Epidermal melanocyte (primary cell): ENCODE data around the gene CCDC154.
"Not testable (repeated sequence)": the region's sequence is repeated elsewhere in the genome, so short reads cannot be mapped to it uniquely, and the experiment has no call there.

Experiments used
- DNase-seq: peaks from one replicate; pipeline ENCODE4 v3.0.0; 2011; ENCODE audit warnings: low spot score; ENCODE audit not compliant: insufficient read length

The CCDC154 gene

GRCh38 chr16:1455190-1456171 lies 11.1 kb upstream of the CCDC154 start:
- DNase-seq: no peak

DNA sequence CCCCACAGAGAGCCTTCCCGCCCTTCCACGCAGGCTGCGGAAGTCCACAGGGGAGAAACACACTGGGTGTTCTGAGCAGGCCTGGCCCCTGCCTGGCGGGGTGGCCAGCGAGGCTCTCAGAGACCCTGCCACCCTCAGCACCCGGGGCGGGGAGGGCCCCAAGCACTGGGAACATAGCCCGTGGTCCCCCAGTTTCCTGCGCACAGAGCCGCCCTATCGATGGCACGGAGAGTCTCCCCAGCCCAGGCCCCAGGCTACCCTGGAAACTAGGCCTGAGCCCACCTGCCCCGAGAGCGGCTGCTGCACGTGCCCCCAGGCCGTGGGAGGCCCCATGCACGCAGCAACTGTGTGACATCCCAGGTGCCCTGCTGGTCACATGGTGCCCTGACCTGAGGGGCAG lies 10.2 kb upstream of the CCDC154 start:
- no peak for DNase-seq

- DNase-seq: no peak
These were observed 9.0 kb upstream of the CCDC154 start for GRCh38 chr16:1453316-1453715.

- no peak for DNase-seq
These were observed 8.2 kb upstream of the CCDC154 start for GRCh38 chr16:1452530-1452929.

DNA sequence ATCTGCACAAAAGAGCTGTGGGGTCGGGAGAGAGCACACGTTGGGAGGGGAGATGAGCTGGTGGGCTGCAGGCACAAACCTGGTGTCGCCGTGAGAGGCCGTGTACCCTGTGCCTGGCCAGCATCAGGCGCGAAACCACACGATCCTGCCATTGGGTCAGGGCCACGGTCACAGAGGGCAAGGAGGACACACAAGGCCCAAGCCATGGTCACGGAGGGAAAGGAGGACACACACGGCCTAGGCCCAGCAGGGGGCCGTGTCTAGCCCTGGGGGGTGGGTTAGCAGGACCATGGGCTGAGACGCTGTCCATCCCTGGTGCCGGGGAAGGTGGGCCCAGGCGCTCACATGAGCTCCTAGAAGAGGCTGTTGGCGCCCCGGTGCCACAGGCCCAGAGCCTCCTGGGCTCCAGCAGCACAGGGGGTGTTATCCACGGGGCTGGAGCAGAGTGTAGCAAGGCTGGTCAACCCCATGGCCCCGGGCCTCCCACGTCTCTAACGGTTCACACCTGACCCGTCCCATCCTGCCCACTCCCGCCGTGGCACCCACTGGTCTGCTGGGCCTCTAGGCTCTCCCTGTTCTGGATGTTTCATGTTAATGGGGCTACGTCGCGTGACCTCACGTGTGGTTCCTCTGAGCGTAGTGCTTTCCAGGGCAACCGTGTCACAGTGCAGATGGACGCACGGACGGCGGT lies 7.5 kb upstream of the CCDC154 start:
- DNase-seq: no peak

DNA sequence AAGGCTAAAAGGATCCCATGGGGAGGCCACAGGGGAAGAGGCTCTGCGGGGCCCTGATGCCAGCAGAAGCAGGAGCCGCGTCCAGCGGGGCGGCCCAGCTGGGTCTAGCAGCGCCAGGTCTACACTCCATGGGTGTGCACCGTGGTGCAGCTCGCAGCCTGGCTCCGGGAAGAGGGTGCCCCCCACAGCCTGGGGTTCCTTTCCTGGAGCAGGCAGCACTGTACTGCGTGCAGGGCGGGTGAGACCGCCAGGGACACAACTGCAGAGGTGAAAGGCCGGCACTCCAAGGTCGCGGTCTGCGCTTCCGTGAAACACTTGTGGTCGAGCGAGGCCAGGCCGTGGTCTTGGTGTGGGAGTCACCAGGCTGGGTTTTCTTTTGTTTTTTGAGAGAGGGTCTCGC lies 6.5 kb upstream of the CCDC154 start:
- no peak for DNase-seq

- DNase-seq: no peak
These were observed 5.9 kb upstream of the CCDC154 start for GRCh38 chr16:1450218-1450617.

- DNase-seq: no peak
These were observed 4.9 kb upstream of the CCDC154 start for GRCh38 chr16:1449201-1449788.

DNA sequence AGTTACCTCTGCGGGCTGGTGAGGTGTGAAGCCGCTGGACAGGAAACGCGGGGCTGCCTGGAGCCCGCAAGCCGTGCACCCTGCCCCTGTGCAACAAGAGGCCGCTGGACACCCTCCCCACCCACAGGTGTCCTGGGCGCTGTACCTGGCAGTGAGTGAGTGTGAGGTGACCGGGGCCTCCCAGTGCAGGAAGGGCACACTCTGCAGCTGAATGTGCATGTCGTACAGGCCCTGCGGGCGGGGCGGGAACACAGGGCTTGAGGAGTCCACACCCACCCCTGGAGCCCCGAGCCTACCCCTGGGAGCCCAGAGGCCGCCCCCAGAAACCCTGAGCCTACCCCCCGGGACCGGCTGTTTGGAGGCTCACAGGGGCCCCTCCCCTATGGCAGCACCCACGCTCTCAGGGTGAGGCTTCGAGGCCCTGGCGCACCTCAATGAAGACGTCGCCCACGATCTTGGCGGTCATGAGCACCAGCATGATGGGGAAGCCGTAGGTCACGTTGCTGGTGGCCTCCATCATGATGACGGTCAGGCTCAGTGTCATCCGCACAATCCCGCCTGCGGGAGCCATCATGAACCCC lies 4.3 kb upstream of the CCDC154 start:
- DNase-seq: no peak

- no peak for DNase-seq
These were observed 3.6 kb upstream of the CCDC154 start for GRCh38 chr16:1447965-1448364.

GRCh38 chr16:1446296-1447080 lies 2.1 kb upstream of the CCDC154 start:
- no peak for DNase-seq

- no peak for DNase-seq
These were observed 1.3 kb upstream of the CCDC154 start for GRCh38 chr16:1445518-1446203.

- no peak for DNase-seq
These were observed 568 bp upstream of the CCDC154 start for GRCh38 chr16:1444730-1445517.

- no peak for DNase-seq
These were observed 868 bp downstream of the CCDC154 start for GRCh38 chr16:1443403-1443973.

DNA sequence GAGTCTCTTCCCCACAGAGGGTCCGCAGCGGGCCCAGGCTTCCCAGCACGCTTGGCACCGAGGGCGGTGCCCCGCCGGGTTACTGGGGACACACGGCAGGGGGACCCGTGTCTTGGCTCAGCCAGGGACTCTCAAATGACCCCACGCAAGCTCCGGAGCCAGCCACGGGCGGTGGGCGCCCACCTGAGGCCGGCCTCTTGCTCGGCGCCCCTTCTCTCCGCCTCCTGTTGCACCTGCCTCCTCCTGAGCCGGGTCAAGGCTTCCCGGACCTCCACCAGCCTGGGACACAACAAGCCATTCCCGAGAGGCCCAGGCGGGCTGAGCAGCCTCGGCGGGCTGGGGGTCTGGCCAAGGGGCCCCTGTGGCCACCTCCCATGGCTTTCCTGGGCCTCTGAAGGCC lies 1.7 kb downstream of the CCDC154 start:
- DNase-seq: no peak

DNA sequence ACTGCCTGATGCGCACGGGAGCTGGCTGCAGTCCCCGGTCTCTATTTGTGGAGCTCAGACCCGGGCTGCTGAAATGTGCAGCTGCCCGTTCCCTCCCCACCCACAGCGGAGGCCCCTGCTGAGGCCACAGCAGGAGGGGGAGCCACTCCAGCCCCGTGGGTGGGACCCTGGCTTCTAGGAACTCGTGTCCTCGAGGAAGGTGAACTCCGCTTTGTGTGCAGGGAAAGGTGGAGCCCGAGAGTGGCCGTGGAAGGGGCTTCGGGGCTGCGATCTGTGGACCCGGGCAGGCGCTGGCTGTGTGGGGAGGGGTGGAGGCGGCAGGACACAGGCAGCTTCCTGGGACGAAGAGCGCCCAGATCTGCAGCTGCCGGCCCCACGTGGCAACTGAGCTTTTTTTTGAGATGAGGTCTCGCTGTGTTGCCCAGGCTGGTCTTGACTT lies 2.9 kb downstream of the CCDC154 start:
- DNase-seq: no peak

DNA sequence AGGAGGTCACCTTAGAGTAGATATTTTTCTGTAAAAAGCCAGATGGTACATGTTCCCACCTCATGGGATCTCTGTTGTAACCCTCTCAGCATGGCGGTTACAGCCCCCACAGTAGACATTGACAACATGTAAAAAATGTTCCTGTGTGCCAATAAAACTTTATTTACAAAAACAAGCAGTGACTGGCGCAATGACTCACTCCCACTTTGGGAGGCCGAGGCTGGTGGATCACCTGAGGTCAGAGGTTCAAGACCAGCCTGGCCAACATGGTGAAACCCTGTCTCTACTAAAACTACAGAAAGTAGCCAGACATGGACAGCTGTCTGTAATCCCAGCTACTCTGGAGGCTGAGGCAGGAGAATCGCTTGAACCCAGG lies 4.7 kb downstream of the CCDC154 start:
- DNase-seq: not testable (repeated sequence)

DNA sequence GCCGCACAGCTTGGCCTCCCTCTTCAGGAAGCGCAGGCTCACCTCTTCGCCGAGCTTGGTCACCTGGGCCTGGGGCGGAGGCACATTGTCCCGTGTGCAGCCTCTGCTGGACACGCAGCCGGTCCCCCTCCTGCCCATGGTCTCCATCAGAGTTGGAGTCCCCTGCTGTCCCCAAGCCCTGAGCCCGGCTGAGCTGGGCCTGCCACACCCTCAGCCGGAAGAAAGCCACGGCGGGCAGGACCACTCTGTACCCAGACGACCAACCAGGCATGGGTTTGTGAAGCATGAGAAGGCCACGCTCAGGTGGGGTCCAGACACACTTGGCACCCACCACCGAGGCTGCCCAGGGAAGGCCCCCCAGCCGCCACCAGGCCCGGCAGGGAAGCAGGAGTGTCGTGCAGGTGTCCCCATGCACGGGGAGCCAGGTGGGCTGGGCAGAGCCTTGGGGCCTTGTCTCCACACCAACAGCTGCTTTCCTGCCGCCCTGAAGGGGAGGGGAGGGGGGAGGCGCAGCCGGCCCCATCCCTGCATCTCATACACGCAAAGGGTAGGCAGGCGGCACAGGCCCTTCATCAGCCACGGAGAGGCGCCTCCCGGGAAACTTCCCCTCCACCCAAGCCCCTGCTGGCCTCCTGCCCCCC lies 5.2 kb downstream of the CCDC154 start:
- no peak for DNase-seq
